SU-DHL-6 (cell line): ENCODE measurements around the gene LEPROT.
"Not testable (repeated sequence)": the region's sequence is repeated elsewhere in the genome, so short reads cannot be mapped to it uniquely, and the experiment has no call there.

ENCODE experiments used
- H2AFZ ChIP-seq: fragments of 200-600 bp; sonication (generic); 2 replicates; pipeline ENCODE4 v1.6.1; 2014; ENCODE audit warnings: low read depth, mild to moderate bottlenecking, moderate library complexity, mixed read lengths, antibody characterized with exemption, low read length; ENCODE audit not compliant: severe bottlenecking
- H3F3A ChIP-seq: fragments of 200-600 bp; shearing (Covaris generic); 2 replicates; pipeline ENCODE4 v1.6.0; 2016; ENCODE audit warnings: antibody characterized with exemption, mild to moderate bottlenecking; ENCODE audit not compliant: insufficient read depth
- H3K27ac ChIP-seq: fragments of 200-600 bp; sonication (generic); 2 replicates; pipeline ENCODE4 v1.5.1; 2016; ENCODE audit warnings: low read depth, mild to moderate bottlenecking, low read length, moderate library complexity, mixed read lengths
- H3K27me3 ChIP-seq: fragments of 200-600 bp; sonication (generic), shearing (Covaris generic); 2 replicates; pipeline ENCODE4 v1.6.0; 2014; ENCODE audit warnings: mild to moderate bottlenecking, low read length
- H3K36me3 ChIP-seq: fragments of 200-600 bp; sonication (generic); 2 replicates; pipeline ENCODE4 v1.6.1; 2014; ENCODE audit warnings: mild to moderate bottlenecking, low read length, mixed read lengths
- H3K4me2 ChIP-seq: fragments of 300-600, 200-600 bp; shearing (Covaris generic), sonication (generic); 2 replicates; pipeline ENCODE4 v1.6.0; 2014; ENCODE audit warnings: low read length, low read depth, mild to moderate bottlenecking; ENCODE audit not compliant: poor library complexity, severe bottlenecking
- H3K4me3 ChIP-seq: fragments of 200-600 bp; sonication (generic); 2 replicates; pipeline ENCODE4 v1.5.1; 2014; ENCODE audit warnings: antibody characterized with exemption, low read length, mild to moderate bottlenecking, mixed read lengths; ENCODE audit not compliant: insufficient read depth, poor library complexity, severe bottlenecking
- H3K79me2 ChIP-seq: fragments of 200-600 bp; sonication (generic); 2 replicates; pipeline ENCODE4 v1.6.1; 2014; ENCODE audit warnings: mild to moderate bottlenecking, low read length, moderate library complexity; ENCODE audit not compliant: insufficient read depth
- H3K9ac ChIP-seq: fragments of 200-600 bp; sonication (generic); 2 replicates; pipeline ENCODE4 v1.7.0; 2014; ENCODE audit warnings: mild to moderate bottlenecking, low read length
- H3K9me2 ChIP-seq: fragments of 200-600 bp; sonication (generic); replicated peaks from 2 replicates; pipeline ENCODE4 v1.6.1; 2014; ENCODE audit warnings: low read length; ENCODE audit not compliant: insufficient read depth
- H3K9me3 ChIP-seq: fragments of 200-600 bp; sonication (generic); 2 replicates; pipeline ENCODE4 v1.6.1; 2014; ENCODE audit warnings: low read length, mixed read lengths; ENCODE audit not compliant: insufficient read depth
- H4K20me1 ChIP-seq: fragments of 200-600 bp; sonication (generic); 2 replicates; pipeline ENCODE4 v1.6.1; 2014; ENCODE audit warnings: low read depth, mild to moderate bottlenecking, antibody characterized with exemption, low read length, moderate library complexity, mixed read lengths
- EZH2phosphoT487 ChIP-seq: fragments of 200-600 bp; sonication (generic), shearing (Covaris generic); conservative IDR thresholded peaks from 2 replicates; pipeline ENCODE4 v1.6.1; 2018; ENCODE audit warnings: mild to moderate bottlenecking, antibody characterized with exemption, low read length, moderate library complexity, mixed read lengths
- TF ChIP-seq, protein P1 (sequence below): fragments of 200-600 bp; sonication (generic); IDR thresholded peaks from one replicate; pipeline ENCODE4 v1.5.1; 2017; ENCODE audit warnings: antibody characterized with exemption, mild to moderate bottlenecking, low read length, moderate library complexity; ENCODE audit not compliant: insufficient read depth, poor library complexity, severe bottlenecking

LEPROT gene

DNA sequence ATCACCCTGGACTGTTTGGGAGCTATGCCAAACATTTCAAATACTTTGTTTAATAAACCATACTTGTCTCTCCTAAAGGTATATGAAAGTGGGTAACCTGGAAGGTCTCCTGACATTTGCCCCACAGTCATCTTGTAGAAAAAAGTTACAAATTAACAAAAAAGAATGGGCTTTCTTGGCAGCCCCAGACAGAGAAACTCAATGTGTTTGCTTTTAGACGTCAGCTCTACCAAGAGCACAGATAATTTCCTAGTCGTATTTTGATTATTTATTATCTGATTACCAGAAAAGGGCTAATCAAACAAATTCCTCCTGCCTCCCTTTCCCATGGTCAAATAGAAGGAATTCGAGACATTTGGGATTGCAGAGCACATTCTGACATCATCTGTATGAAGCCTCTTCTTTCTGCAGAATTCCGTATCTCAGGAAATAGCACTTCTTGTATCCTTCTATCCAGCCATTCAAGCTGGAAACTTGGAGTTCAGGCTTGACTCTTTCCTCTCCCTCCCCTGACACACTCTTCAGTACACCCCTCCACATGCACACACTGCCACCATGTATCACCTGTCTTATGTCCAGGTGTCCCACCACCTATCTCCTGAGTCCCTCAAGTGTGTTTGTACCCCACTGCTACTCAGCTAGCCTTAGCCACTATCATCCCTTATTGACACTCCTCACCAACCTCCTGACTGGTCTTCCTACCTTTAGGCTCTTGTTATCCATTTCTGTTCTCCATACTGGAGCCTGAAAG, 42.8 kb upstream of the LEPROT start:
- Histone ChIP-seq H2AFZ (no peak overlapping the region), H3K9me3 (no peaks in the 10 kb centered on the region), H3K9me2 (no peaks in the 10 kb centered on the region), H3K9ac (no peak overlapping the region), H3K4me3 (no peak overlapping the region), H3F3A (no peaks in the 10 kb centered on the region), H3K4me2 (no peak overlapping the region), H3K27ac (no peak overlapping the region), H3K27me3 (no peaks in the 10 kb centered on the region), H3K79me2 (no peaks in the 10 kb centered on the region), H3K36me3 (no peaks in the 10 kb centered on the region), H4K20me1 (no peaks in the 10 kb centered on the region)
- TF ChIP-seq, protein P1, sequence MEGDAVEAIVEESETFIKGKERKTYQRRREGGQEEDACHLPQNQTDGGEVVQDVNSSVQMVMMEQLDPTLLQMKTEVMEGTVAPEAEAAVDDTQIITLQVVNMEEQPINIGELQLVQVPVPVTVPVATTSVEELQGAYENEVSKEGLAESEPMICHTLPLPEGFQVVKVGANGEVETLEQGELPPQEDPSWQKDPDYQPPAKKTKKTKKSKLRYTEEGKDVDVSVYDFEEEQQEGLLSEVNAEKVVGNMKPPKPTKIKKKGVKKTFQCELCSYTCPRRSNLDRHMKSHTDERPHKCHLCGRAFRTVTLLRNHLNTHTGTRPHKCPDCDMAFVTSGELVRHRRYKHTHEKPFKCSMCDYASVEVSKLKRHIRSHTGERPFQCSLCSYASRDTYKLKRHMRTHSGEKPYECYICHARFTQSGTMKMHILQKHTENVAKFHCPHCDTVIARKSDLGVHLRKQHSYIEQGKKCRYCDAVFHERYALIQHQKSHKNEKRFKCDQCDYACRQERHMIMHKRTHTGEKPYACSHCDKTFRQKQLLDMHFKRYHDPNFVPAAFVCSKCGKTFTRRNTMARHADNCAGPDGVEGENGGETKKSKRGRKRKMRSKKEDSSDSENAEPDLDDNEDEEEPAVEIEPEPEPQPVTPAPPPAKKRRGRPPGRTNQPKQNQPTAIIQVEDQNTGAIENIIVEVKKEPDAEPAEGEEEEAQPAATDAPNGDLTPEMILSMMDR: no peak

DNA sequence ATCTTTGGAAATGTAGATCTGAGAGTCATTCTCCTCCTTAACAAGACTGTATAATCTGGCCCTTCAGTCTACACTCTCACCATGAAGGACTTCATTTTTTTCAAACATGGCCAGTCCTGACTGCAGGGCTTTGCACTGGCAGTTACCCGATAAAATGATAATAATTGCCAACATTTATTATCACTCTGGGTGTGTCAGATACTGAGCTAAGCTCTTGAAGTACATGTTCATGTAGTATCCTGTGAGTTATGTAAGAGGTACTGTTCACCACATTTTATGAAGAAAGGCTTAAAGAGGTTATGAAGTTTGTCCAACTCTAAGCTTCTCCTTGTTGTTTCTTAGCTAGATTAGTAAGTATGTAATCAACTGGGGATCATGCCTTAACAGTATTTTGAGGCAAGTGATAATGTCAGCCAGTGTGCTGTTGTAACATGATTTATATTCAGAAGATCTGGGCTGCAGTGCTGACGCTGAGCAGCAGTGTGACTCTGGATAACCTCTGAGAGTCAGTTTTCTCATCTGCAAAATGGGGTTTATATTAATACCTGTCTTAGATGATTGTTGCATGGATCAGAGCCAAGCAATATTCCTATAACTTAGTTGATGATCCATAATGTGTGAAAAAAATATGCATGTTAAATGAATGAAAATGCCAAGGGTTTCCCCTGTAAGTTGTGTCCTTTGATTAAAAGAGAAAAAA, 42.1 kb upstream of the LEPROT start:
- Histone ChIP-seq H4K20me1 (no peaks in the 10 kb centered on the region), H3K27me3 (no peaks in the 10 kb centered on the region), H3K27ac (no peak overlapping the region), H3F3A (no peaks in the 10 kb centered on the region), H2AFZ (no peak overlapping the region), H3K36me3 (no peaks in the 10 kb centered on the region), H3K9me2 (no peaks in the 10 kb centered on the region), H3K9ac (no peak overlapping the region), H3K4me2 (no peak overlapping the region), H3K4me3 (no peak overlapping the region), H3K9me3 (no peaks in the 10 kb centered on the region), H3K79me2 (no peaks in the 10 kb centered on the region)
- no peak for TF ChIP-seq EZH2phosphoT487
- TF ChIP-seq, protein P1: no peak

DNA sequence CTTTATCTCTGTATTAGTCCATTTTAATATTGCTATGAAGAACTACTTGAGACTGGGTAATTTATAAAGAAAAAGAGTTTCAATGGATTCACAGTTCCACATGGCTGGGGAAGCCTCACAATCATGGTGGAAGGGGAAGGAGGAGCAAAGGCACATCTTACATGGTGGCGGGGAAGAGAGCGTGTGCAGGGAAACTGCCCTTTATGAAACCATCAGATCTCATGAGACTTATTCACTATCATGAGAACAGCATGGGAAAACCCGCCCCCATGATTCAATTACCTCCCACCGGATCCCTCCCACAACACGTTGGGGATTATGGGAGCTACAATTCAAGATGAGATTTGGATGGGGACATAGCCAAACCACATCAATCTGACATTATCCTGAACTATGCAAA, 36.0 kb upstream of the LEPROT start:
- H3K9me3 ChIP-seq, H3K79me2 ChIP-seq, H3F3A ChIP-seq, H3K27ac ChIP-seq, H4K20me1 ChIP-seq, H3K4me3 ChIP-seq, H3K27me3 ChIP-seq, H2AFZ ChIP-seq, H3K4me2 ChIP-seq, H3K36me3 ChIP-seq, H3K9ac ChIP-seq, H3K9me2 ChIP-seq: not testable (repeated sequence)

DNA sequence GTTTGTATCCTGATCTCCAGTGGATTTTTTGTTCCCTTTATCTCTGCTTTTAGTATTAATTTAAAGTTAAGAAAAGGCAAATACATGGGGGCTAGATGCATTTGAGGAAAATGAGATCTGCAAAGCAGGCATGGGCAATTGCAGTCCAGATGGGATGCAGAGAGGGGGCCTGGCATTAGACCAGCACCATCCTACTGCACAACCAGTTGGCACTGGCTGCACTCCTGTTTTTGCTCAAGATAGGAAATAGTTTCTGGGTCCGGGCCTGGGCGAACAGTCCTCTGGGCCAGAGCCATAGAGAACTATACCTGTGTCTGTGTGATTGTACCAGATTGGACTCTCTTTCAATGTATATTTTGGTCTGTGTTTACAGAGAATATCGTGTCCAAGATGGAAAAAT, 34.0 kb upstream of the LEPROT start:
- H4K20me1 ChIP-seq: no peaks in the 10 kb centered on the region
- H3K4me2 ChIP-seq: no peak overlapping the region
- no peaks in the 10 kb centered on the region for H3F3A ChIP-seq
- H3K27ac ChIP-seq: no peak overlapping the region
- no peaks in the 10 kb centered on the region for H3K27me3 ChIP-seq
- H3K9me3 ChIP-seq: no peaks in the 10 kb centered on the region
- no peaks in the 10 kb centered on the region for H3K79me2 ChIP-seq
- H3K9ac ChIP-seq: no peak overlapping the region
- H3K36me3 ChIP-seq: peaks cover 3% of the 10 kb centered on the region; the same call in 1 of the 2 replicates
- no peak overlapping the region for H3K4me3 ChIP-seq
- TF ChIP-seq EZH2phosphoT487: no peak
- TF ChIP-seq, protein P1: no peak
- H3K9me2 ChIP-seq: no peaks in the 10 kb centered on the region
- no peak overlapping the region for H2AFZ ChIP-seq
